Measurements from ENCODE around the gene FBXO10.
"Not testable (repeated sequence)": the region's sequence is repeated elsewhere in the genome, so short reads cannot be mapped to it uniquely, and the experiment has no call there.

The FBXO10 gene, protein sequence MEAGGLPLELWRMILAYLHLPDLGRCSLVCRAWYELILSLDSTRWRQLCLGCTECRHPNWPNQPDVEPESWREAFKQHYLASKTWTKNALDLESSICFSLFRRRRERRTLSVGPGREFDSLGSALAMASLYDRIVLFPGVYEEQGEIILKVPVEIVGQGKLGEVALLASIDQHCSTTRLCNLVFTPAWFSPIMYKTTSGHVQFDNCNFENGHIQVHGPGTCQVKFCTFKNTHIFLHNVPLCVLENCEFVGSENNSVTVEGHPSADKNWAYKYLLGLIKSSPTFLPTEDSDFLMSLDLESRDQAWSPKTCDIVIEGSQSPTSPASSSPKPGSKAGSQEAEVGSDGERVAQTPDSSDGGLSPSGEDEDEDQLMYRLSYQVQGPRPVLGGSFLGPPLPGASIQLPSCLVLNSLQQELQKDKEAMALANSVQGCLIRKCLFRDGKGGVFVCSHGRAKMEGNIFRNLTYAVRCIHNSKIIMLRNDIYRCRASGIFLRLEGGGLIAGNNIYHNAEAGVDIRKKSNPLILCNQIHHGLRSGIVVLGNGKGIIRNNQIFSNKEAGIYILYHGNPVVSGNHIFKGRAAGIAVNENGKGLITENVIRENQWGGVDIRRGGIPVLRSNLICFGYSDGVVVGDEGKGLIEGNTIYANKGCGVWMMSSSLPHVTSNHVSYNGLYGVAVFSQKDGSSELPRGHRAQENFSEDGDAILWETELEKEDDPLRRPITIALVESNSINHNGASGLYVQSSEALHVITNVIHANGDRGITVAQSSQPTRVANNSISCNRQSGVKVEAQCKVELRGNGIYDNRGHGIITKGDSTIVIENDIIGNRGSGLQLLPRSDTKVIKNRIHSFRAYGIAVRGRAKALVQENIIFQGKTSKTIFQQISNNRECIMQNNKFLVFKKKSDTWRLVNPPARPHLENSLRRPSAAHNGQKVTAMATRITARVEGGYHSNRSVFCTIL

DNA sequence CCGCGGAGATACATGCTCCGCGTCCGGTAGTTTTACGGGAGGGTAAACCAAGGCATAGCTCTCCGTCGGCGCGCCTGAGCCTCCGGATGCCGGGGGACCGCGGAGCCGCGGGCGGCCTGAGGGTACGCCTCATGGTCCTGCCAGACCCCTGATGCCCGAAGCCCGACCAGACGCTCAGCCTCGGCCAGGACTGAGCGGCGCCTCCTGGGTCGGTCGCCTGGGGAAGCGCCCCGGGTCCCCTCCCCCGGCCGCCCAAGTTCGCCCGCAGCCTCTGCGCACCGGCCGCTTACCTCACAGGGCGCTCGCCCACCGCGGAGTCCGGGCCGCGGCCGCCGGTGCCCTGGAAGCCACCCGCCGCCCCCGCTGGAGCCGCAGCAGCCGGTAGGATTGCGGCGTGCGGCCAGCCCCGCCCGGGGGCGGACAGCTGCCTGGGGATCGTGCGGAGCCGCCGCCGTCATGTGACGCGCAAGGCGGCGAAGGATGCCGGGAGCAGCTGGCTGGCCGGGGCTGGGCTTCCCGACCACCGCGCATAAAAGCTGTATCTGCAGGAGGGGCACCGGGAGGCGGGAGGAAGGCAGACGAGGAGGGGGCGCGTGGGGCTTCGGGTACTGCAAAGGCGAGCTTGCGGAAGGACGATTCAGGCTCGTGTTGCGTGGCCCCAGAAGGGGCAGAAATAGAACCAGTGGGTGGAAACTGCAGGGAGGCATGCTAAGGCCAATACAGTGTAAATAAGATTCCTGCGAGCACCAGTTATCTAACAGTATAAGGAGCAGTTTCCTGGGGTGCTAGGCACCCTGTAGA is at the start of gene FBXO10:
TSS of gene FBXO10 (minus strand) at position 460 of the 801 bp plus-strand sequence. CDS start 34,612 bp downstream, outside the sequence.
- peak; percentile 76 for DNase-seq (ENCODE audit: low read depth)

DNA sequence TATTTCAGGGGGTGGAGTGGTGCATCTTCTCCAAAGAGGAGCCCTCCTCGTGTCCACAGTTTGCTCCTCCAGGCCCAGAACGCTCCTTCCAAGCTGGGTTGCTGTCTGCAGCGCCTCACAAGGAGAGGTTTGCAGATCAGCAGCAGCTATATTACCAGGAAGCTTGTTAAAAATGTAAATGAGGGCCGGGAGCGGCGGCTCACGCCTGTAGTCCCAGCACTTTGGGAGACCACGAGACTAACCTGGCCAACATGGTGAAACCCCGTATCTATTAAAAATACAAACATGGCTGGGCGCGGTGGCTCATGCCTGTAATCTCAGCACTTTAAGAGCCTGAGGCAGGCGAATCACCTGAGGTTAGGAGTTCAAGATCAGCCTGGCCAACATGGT is 49.6 kb upstream of the FBXO10 start:
- no peak for DNase-seq (ENCODE audit: low read depth)

DNA sequence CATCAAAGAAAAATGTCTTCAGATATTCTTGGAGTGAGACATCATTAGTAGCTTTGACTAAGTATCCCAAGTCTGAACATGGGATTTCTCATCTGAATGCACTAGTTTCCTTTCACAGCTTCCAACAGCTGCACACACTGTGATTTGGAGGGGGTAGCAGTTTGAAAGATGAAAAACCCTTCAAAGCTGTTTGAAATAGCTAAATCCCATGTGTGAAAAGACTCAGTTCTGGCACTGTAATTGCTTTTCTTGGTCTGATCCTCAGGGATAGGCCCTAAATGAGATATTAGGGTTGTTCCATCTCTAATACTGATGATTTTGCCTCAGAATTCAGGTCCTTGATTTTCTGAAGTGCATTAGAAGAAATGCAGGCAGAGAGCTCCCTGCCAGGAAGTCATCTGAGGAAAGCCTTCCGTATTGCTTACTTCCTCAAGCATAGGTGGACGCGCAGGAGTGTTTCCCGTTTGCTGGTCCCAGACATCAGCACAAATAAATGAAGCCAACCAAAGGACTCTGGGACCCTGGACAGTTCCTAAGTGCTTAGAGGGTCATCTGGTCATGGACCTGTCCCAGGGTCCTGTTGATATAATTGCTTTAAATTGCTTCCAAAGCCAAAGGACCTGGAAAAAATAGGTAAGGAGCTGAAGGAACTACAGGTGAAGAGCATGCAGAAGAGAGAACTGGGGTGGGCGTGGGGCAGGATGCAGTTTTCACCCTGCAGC is 49.0 kb upstream of the FBXO10 start:
- no peak for DNase-seq (ENCODE audit: low read depth)

DNA sequence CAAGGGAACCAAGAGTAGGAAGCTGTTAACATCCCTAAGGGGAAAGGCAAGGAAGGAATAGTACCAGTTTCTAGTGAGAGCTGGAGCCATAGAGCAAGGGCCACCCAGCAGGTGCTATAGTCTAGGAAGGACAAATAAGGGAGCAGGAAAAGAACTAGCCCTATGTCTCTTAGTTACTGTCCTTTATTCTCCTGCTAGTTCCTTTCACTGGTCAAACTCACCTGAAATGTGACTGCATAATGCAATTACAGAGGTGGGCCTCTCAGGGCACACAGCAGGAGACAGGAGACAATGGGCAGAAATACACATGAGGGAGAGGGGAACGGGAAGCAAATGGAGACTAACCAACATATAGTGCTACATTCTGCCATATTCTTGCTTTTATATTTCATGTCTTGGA is 47.9 kb upstream of the FBXO10 start:
- no peak for DNase-seq (ENCODE audit: low read depth)

DNA sequence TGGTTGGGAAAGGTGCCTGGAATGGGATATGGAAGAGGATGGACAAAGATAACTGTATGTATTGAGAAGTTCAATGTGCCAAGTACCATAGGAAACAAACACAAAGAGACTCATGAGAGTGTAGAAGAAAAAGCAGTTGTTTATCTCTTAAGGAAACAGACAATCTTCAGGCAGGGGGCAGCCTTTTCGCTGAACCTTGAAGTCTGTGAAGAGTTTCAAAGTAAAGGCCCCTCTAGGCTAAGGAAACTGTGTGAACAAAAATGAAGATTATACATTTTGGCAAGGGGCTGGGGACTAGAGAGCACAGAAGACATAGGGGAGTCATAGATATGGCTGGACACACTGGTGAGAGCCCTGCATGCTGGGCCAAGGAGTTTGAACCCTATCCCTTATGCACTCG is 47.1 kb upstream of the FBXO10 start:
- DNase-seq (ENCODE audit: low read depth), result no peak

DNA sequence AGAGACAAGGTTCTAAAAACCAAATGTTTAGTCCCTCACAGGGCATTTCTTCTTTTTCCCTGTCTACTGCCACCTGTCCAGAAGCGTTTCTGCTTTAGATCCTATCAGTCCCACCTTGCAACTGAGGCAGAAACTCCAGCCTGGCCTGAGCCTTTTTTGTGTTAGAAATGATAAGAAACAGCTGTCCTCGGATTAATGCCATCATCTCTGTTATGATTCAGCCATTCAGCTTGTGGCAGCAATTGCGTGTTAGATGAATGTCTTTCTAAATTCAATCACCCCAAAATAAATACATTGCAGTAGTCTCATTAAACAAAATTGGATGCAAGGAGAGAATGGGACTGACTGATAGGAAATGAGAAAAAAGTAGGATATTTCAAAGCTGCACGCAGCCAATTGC is 46.3 kb upstream of the FBXO10 start:
- DNase-seq (ENCODE audit: low read depth), result peak; percentile 57

DNA sequence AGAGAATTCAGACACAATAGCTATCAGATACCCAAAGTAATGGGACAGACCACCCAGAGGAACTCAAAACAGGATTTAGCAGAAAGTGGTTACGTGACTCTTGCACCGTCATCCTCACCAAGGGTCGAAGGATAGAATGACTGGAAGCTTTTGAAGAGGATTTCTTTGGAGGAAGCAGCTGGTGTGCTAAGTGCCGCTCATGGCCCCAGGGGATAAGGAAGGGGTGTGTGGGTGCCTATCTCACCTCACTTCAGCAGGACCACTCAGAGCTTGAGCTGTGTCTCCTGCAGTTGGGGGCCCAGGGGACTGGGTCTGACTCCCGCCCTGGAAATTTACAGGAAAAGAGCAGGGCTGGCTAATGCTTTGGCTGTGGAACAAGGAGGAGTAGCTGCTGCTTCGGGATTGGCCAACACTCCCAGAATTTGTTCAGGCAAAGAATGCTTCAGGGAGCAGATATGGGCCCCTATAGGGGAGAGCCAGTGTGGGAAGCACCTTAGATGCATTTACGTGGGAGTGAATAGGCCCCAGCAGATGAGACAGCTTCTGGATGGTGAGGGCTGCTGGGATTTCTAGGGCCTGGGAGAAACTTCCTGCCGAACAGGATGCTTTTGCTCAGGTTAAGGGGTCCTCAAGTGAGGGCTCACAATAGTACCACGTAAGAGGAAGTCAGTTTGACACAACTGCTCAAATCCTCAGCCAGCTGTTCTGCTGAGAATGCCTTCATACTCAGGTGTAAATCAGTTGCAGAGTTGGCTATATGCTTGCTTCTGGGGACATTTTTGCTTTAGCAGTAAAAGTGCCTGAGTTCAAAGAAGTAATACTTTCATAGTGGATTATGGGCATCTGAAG is 45.3 kb upstream of the FBXO10 start:
- DNase-seq (ENCODE audit: low read depth), result no peak

DNA sequence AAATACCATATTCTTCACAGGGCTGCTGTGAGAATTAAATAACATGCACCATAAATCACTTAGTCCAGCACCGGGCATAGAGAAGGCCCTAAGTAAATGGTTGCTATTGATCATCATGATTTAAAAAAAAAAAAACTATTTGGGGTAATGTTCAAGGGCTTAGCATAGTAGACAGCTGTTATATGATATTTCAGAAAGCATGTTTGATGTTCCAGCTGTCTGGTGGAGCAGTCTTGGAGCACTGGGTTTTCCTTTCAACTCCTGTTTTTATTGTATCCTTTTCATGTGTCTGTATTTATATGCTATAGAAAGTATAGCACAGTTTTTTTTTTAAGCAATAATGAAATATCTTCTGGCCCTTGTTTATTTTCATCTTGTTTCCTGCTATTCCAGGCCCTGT is 44.2 kb upstream of the FBXO10 start:
- no peak for DNase-seq (ENCODE audit: low read depth)

DNA sequence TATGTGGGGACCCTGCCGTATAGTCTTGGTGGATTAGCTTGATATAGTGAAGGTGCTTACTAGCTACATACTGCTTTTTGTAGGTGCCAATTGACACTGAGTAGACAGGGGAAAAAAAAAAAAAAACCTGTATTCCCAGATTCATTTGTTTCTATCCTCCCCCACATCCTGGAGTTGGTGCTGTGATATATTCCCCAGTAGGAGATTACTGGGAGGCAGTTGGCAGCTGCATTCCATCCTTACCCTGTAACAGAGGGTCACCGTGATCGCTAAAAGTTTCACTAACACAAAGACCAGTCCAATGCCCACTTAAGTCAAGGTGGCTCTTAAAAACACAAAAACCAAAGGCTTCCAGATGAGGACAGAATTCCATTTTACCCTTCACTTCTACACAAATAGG is 43.6 kb upstream of the FBXO10 start:
- no peak for DNase-seq (ENCODE audit: low read depth)

DNA sequence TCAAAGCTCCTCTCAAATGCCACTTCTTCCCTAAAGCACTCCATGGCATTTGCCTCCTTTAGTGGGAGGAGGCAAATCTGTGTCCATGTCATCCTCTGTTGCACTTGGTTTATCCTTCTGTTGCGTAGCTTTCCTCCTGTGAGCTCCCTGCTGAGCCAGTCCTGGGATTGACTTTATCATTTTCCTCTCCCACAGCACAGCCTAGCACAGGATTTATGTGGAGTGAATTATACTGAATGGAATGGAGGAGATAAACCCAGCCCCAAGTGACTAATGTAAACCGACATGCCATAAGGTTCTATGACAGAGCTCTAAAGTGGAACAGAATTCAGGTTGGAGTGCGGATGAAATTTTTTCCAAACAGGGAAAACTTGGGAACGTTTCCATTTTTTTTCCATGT is 42.6 kb upstream of the FBXO10 start:
- peak; percentile 84 for DNase-seq (ENCODE audit: low read depth)

DNA sequence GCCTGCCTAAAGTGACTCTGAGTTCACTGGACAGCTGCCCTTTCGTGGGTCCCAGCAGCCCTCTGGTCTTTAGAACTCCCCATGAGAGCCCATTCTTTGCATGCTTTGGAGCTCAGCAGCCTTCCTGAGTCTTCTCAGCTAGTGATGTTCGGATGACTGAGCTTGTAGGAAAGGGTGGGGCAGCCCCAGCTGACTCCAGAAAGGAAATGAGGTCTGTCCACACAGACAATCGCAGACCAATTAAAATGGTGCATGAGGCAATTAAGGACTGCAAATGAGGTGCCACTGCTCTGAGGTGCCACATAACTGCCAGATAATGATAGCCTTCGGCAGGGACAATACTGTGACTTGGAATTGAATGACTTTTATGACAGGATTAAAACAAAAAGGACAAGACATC is 41.7 kb upstream of the FBXO10 start:
- peak; percentile 80 for DNase-seq (ENCODE audit: low read depth)

DNA sequence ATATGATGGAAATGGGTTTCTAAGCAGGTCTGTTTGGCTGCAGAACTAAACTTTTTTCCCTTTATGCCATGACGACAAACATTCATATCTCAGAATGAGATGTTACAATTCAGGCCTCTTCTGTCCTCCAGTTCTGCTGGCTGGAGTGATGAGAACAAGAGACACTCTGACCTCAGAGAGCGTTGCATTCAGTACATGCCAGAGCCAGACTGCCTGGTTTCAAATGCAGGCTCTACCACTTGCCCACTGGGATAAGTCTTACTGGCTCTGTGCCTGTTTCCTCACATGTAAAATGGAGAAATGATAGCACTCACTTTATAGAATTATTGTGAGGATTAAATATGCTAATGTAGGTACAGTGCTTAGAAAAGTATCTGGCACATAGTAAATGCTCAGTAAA is 41.0 kb upstream of the FBXO10 start:
- no peak for DNase-seq (ENCODE audit: low read depth)

DNA sequence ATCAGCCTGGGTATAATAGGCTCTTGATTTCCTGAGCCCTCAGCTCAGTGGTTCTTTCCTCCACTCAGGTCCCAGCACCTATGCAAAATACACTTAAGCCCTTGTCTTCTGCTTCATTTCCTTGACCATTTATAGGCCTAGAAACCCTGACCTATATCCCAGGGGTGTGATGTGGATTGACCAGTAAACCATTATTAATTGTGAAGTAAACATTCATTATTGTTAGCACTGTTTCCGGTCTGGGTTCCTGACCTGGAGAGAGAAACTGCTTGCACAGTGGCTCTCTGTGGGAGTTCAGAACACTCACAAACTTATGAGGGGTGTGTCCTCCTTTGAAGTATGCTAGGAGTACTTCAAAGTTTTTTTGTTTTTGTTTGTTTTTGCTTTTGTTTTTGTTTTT is 35.8 kb upstream of the FBXO10 start:
- no peak for DNase-seq (ENCODE audit: low read depth)

DNA sequence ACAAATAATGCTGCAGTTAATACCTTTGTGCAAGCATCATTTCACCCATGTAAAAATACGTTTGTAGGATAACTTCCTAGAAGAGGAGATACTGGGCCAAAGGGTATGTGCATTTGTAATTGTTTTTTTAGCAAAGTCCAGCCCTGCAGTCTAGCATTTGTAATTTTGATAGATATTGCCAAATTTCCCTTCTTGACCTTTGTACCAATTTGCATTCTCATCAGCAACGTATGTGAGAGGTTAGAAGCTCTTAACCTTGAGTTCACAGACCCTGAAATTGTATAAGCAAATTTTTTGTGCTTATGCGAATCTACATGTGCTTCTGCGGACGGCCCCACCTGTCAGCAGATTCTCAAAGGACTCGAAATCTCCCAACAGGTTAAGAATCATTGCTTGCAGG is 34.8 kb upstream of the FBXO10 start:
- DNase-seq (ENCODE audit: low read depth), result no peak

DNA sequence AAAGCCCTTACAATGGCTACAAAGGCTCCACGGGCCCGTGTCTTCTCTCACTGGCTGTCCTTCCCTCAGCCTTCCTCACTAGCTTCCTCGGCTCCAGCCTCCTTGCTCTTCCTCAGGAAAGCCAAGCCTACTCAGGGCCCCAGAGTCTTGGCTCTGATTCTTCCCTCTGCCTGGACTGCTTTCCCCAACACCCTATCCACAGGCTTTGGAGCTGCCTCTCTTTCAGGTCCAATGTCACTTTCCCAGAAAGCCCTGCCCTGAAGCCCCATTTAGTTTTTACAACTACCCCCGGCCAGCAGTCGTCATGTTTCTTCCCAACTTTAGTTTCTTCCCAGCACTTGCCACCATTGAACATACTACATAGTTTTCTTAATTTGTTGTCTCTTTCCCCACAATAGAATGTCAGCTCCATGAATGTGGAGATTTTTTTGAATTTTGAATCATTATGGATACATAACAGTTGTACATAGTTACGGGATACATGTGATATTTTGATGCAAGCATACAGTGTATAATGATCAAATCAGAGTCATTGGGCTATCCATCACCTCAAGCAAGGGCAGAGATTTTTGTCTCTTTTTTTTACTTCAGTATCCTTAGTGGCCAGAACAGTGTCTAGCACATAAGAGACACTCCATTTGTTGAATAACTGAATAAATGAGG is 33.7 kb upstream of the FBXO10 start:
- no peak for DNase-seq (ENCODE audit: low read depth)

DNA sequence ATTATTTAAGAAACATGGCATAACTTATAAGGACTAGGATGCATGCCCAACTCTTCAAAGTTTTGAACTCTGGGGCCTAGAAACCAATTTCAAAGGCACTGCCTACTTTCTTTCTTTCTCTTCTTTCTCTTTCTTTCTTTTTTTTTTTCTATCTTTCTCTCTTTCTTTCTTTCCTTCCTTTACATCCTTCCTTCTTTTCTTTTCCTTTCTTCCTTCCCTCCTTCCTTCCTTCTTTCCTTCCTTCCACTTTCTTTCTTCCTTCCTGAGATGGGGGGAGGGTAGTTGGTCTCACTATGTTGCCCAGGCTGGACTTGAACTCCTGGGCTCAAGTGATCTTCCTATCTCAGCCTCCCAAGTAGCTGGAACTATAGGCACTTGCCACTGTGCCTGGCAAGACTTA is 32.1 kb upstream of the FBXO10 start:
- DNase-seq (ENCODE audit: low read depth), result no peak

DNA sequence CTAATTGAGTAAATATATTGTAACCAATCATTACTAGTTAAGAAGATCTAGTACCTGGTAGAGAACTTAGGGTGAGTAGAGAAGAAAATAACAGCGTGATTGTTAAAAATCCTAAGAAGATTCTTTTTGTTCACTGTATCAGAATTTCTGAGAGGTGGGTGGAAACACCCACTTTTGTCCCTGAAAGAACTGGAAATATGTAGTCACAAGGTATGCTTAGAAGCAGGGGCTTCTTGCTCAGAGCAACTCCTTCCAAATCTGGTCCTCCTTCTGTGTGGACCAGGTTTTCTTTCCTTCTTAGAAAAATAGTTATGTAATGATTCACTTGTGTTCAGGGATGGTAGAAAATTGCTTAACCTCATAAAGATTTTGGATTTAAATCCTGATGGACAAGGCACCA is 28.1 kb upstream of the FBXO10 start:
- no peak for DNase-seq (ENCODE audit: low read depth)

DNA sequence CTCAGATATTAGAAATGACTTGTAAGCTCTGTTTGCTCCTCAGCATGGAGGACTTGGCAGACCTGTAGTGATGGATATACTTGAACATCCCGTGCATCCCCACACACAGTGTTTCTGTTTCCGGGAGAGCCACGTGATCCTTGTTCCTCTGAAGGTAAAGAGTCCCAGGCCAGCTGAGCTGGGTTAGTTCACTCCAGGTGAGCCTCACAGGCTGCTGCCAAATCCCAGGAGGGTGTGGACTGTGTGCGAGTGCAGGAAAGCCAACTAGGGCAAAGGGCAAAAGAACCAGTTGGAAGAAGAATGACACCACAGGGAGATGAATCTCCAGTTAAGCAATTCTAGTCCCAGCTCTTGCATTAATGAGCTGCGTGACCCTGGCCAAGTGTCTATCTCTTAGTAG is 26.6 kb upstream of the FBXO10 start:
- DNase-seq (ENCODE audit: low read depth), result no peak

DNA sequence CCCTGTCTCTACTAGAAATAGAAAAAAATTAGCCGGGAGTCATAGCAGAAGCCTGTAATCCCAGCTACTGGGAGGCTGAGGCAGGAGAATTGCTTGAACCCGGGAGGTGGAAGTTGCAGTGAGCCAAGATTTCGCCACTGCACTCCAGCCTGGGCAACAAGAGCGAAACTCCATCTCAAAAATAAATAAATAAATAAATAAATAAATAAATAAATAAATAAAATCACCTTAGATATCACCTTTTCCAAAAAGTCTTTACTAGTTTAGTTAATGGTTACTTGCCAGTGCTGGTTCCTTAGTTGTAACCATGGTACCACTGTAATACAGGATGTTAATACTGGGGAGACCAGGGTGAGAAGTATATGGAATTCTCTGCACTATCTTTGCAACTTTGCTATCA is 25.9 kb upstream of the FBXO10 start:
- not testable (repeated sequence) for DNase-seq (ENCODE audit: low read depth)

DNA sequence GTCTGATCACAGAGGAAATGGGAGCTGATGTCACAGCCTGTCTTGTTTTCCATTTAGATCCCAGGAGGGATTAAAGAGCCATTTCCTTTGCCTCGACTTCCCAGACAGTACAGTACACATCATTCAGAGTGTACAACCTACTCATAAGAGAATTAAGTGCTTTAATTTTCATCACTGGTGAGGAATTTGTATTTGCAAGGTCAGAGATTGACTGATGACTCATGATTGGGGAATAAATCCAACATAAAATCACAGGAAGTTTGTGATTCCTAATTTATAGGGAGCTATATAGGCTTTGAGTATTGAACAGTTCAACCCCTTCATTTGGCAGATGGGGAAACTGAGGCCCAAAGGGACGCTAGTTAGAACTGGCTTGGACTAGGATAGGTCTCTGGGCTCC is 20.3 kb upstream of the FBXO10 start:
- DNase-seq (ENCODE audit: low read depth), result peak; percentile 20
